Measurements from ENCODE around the gene SLC9A9. TPM values are rescaled to one million over a fixed set of nuclear protein-coding genes. Genes with fewer than 3 reads are reported as not detected.

Gene SLC9A9
- total RNA-seq, 2 donors from 2014 or later, result 25.3 to 31.8 TPM

- no peak overlapping the region for H3K4me3 Mint-ChIP-seq
- peaks cover 11% of the 10 kb centered on the region for H3K36me3 Mint-ChIP-seq (ENCODE audit: low read depth)
- ATAC-seq, result no peak
Observed at GRCh38 chr3:143650827-143651226, 197.4 kb downstream of the SLC9A9 start.

GRCh38 chr3:143650120-143650519, 198.1 kb downstream of the SLC9A9 start:
- DNase-seq (no peak), ATAC-seq (no peak)
- no peak overlapping the region for H3K27ac Mint-ChIP-seq
- H3K4me3 Mint-ChIP-seq, result no peak overlapping the region
- H3K9me3 ChIP-seq (ENCODE audit: control insufficient read depth, low read length, poor library complexity, severe bottlenecking), result no peaks in the 10 kb centered on the region
- no peaks in the 10 kb centered on the region for H3K27me3 Mint-ChIP-seq
- peaks cover 9% of the 10 kb centered on the region for H3K36me3 Mint-ChIP-seq (ENCODE audit: low read depth)
- no peaks in the 10 kb centered on the region for H3K4me1 Mint-ChIP-seq

More at GRCh38 chr3:143650827-143651226, 197.4 kb downstream of the SLC9A9 start:
- no peak overlapping the region for H3K27ac Mint-ChIP-seq
- peaks cover 2% of the 10 kb centered on the region for H3K4me1 Mint-ChIP-seq
- no peaks in the 10 kb centered on the region for H3K27me3 Mint-ChIP-seq
- no peak for DNase-seq
- H3K9me3 ChIP-seq (ENCODE audit: control insufficient read depth, low read length, poor library complexity, severe bottlenecking), result no peaks in the 10 kb centered on the region

- Mint-ChIP-seq H3K4me1 (no peaks in the 10 kb centered on the region), H3K27ac (no peak overlapping the region), H3K4me3 (no peak overlapping the region), H3K27me3 (no peaks in the 10 kb centered on the region), H3K36me3 (ENCODE audit: low read depth) (peaks cover 10% of the 10 kb centered on the region)
- no peak for DNase-seq
- no peaks in the 10 kb centered on the region for H3K9me3 ChIP-seq (ENCODE audit: control insufficient read depth, low read length, poor library complexity, severe bottlenecking)
- no peak for ATAC-seq
Observed at GRCh38 chr3:143648708-143649107, 199.6 kb downstream of the SLC9A9 start.

- Mint-ChIP-seq H3K4me3 (no peak overlapping the region), H3K27ac (no peak overlapping the region), H3K36me3 (ENCODE audit: low read depth) (peaks cover 13% of the 10 kb centered on the region), H3K27me3 (no peaks in the 10 kb centered on the region), H3K4me1 (no peaks in the 10 kb centered on the region)
- no peak for ATAC-seq
- no peaks in the 10 kb centered on the region for H3K9me3 ChIP-seq (ENCODE audit: control insufficient read depth, low read length, poor library complexity, severe bottlenecking)
- no peak for DNase-seq
Observed at GRCh38 chr3:143648218-143648617, 200.1 kb downstream of the SLC9A9 start.

GRCh38 chr3:143644370-143645089, 203.7 kb downstream of the SLC9A9 start:
- no peaks in the 10 kb centered on the region for H3K9me3 ChIP-seq (ENCODE audit: control insufficient read depth, low read length, poor library complexity, severe bottlenecking)
- ATAC-seq (no peak), DNase-seq (no peak)
- H3K36me3 Mint-ChIP-seq (ENCODE audit: low read depth), result peaks cover 14% of the 10 kb centered on the region
- no peaks in the 10 kb centered on the region for H3K4me1 Mint-ChIP-seq
- no peak overlapping the region for H3K27ac Mint-ChIP-seq
- H3K4me3 Mint-ChIP-seq, result no peak overlapping the region
- no peaks in the 10 kb centered on the region for H3K27me3 Mint-ChIP-seq

- no peak for DNase-seq
- peaks cover 12% of the 10 kb centered on the region for H3K36me3 Mint-ChIP-seq (ENCODE audit: low read depth)
- no peaks in the 10 kb centered on the region for H3K27me3 Mint-ChIP-seq
- H3K27ac Mint-ChIP-seq, result no peak overlapping the region
- no peaks in the 10 kb centered on the region for H3K4me1 Mint-ChIP-seq
- no peak overlapping the region for H3K4me3 Mint-ChIP-seq
- no peaks in the 10 kb centered on the region for H3K9me3 ChIP-seq (ENCODE audit: control insufficient read depth, low read length, poor library complexity, severe bottlenecking)
- no peak for ATAC-seq
Observed at GRCh38 chr3:143643905-143644304, 204.4 kb downstream of the SLC9A9 start.

GRCh38 chr3:143640774-143641173, 207.5 kb downstream of the SLC9A9 start:
- H3K36me3 Mint-ChIP-seq (ENCODE audit: low read depth), result peaks cover 11% of the 10 kb centered on the region
- H3K4me3 Mint-ChIP-seq, result no peak overlapping the region
- no peaks in the 10 kb centered on the region for H3K27me3 Mint-ChIP-seq
- ATAC-seq (no peak), DNase-seq (no peak)
- no peak overlapping the region for H3K27ac Mint-ChIP-seq
- no peaks in the 10 kb centered on the region for H3K4me1 Mint-ChIP-seq
- H3K9me3 ChIP-seq (ENCODE audit: control insufficient read depth, low read length, poor library complexity, severe bottlenecking), result peaks cover 5% of the 10 kb centered on the region

GRCh38 chr3:143637133-143637532, 211.1 kb downstream of the SLC9A9 start:
- H3K4me3 Mint-ChIP-seq, result no peak overlapping the region

GRCh38 chr3:143634991-143635390, 213.3 kb downstream of the SLC9A9 start:
- Mint-ChIP-seq H3K36me3 (ENCODE audit: low read depth) (peaks cover 5% of the 10 kb centered on the region), H3K4me3 (no peak overlapping the region), H3K27me3 (no peaks in the 10 kb centered on the region), H3K4me1 (no peaks in the 10 kb centered on the region), H3K27ac (no peak overlapping the region)
- ATAC-seq (no peak), DNase-seq (no peak)
- peaks cover 5% of the 10 kb centered on the region for H3K9me3 ChIP-seq (ENCODE audit: control insufficient read depth, low read length, poor library complexity, severe bottlenecking)

More at GRCh38 chr3:143637133-143637532, 211.1 kb downstream of the SLC9A9 start:
- Mint-ChIP-seq H3K36me3 (ENCODE audit: low read depth) (peaks cover 4% of the 10 kb centered on the region), H3K27ac (no peak overlapping the region), H3K4me1 (no peaks in the 10 kb centered on the region), H3K27me3 (no peaks in the 10 kb centered on the region)
- peaks cover 5% of the 10 kb centered on the region for H3K9me3 ChIP-seq (ENCODE audit: control insufficient read depth, low read length, poor library complexity, severe bottlenecking)
- no peak for ATAC-seq
- no peak for DNase-seq

- peaks cover 5% of the 10 kb centered on the region for H3K36me3 Mint-ChIP-seq (ENCODE audit: low read depth)
Observed at GRCh38 chr3:143634427-143634826, 213.8 kb downstream of the SLC9A9 start.

GRCh38 chr3:143633816-143634215, 214.5 kb downstream of the SLC9A9 start:
- H3K27me3 Mint-ChIP-seq, result no peaks in the 10 kb centered on the region
- H3K27ac Mint-ChIP-seq, result no peak overlapping the region
- H3K4me3 Mint-ChIP-seq, result no peak overlapping the region
- DNase-seq (no peak), ATAC-seq (no peak)
- H3K36me3 Mint-ChIP-seq (ENCODE audit: low read depth), result peaks cover 5% of the 10 kb centered on the region
- no peaks in the 10 kb centered on the region for H3K4me1 Mint-ChIP-seq
- H3K9me3 ChIP-seq (ENCODE audit: control insufficient read depth, low read length, poor library complexity, severe bottlenecking), result peaks cover 5% of the 10 kb centered on the region

More at GRCh38 chr3:143634427-143634826, 213.8 kb downstream of the SLC9A9 start:
- no peak overlapping the region for H3K27ac Mint-ChIP-seq
- H3K9me3 ChIP-seq (ENCODE audit: control insufficient read depth, low read length, poor library complexity, severe bottlenecking), result peaks cover 5% of the 10 kb centered on the region
- DNase-seq (no peak), ATAC-seq (no peak)
- no peaks in the 10 kb centered on the region for H3K4me1 Mint-ChIP-seq
- no peaks in the 10 kb centered on the region for H3K27me3 Mint-ChIP-seq
- H3K4me3 Mint-ChIP-seq, result no peak overlapping the region

GRCh38 chr3:143629726-143630125, 218.5 kb downstream of the SLC9A9 start:
- no peaks in the 10 kb centered on the region for H3K9me3 ChIP-seq (ENCODE audit: control insufficient read depth, low read length, poor library complexity, severe bottlenecking)
- DNase-seq (no peak), ATAC-seq (no peak)
- Mint-ChIP-seq H3K4me1 (no peaks in the 10 kb centered on the region), H3K27ac (no peak overlapping the region), H3K4me3 (no peak overlapping the region), H3K36me3 (ENCODE audit: low read depth) (peaks cover 5% of the 10 kb centered on the region), H3K27me3 (no peaks in the 10 kb centered on the region)

- Mint-ChIP-seq H3K4me3 (no peak overlapping the region), H3K4me1 (no peaks in the 10 kb centered on the region), H3K36me3 (ENCODE audit: low read depth) (peaks cover 3% of the 10 kb centered on the region), H3K27ac (no peak overlapping the region), H3K27me3 (no peaks in the 10 kb centered on the region)
- no peaks in the 10 kb centered on the region for H3K9me3 ChIP-seq (ENCODE audit: control insufficient read depth, low read length, poor library complexity, severe bottlenecking)
- ATAC-seq (no peak), DNase-seq (no peak)
Observed at GRCh38 chr3:143628971-143629370, 219.3 kb downstream of the SLC9A9 start.

GRCh38 chr3:143627336-143627735, 220.9 kb downstream of the SLC9A9 start:
- H3K4me3 Mint-ChIP-seq, result no peak overlapping the region
- no peaks in the 10 kb centered on the region for H3K9me3 ChIP-seq (ENCODE audit: control insufficient read depth, low read length, poor library complexity, severe bottlenecking)
- no peak for ATAC-seq
- H3K27me3 Mint-ChIP-seq, result no peaks in the 10 kb centered on the region
- peaks cover 4% of the 10 kb centered on the region for H3K36me3 Mint-ChIP-seq (ENCODE audit: low read depth)
- no peak for DNase-seq
- H3K4me1 Mint-ChIP-seq, result no peaks in the 10 kb centered on the region
- no peak overlapping the region for H3K27ac Mint-ChIP-seq
